GM15510 (cell line): Measurements from ENCODE around the gene ODAD4.

Experiments
- POLR2A ChIP-seq: IDR thresholded peaks from 3 replicates; pipeline ENCODE4 v1.6.1; 2011; ENCODE audit warnings: borderline replicate concordance; ENCODE audit not compliant: insufficient read length; ENCODE audit errors: extremely low read depth

ODAD4 gene

GRCh38 chr17:41988418-41988817, 58.0 kb downstream of the ODAD4 start:
- no peak for TF ChIP-seq POLR2A

- TF ChIP-seq POLR2A = no peak
Measured at GRCh38 chr17:41989702-41990419, 59.4 kb downstream of the ODAD4 start.

- TF ChIP-seq POLR2A = no peak
Measured at GRCh38 chr17:41992576-41992975, 62.2 kb downstream of the ODAD4 start.

GRCh38 chr17:41996855-41997164, 66.4 kb downstream of the ODAD4 start:
- no peak for TF ChIP-seq POLR2A

GRCh38 chr17:41998497-41998896, 68.1 kb downstream of the ODAD4 start:
- TF ChIP-seq POLR2A = no peak

GRCh38 chr17:42000413-42001133, 70.2 kb downstream of the ODAD4 start:
- no peak for TF ChIP-seq POLR2A

- no peak for TF ChIP-seq POLR2A
Measured at GRCh38 chr17:42001729-42002128, 71.3 kb downstream of the ODAD4 start.

GRCh38 chr17:42002175-42002791, 71.9 kb downstream of the ODAD4 start:
- TF ChIP-seq POLR2A = no peak

GRCh38 chr17:42002792-42003301, 72.4 kb downstream of the ODAD4 start:
- TF ChIP-seq POLR2A = no peak

- no peak for TF ChIP-seq POLR2A
Measured at GRCh38 chr17:42005166-42005565, 74.7 kb downstream of the ODAD4 start.

- no peak for TF ChIP-seq POLR2A
Measured at GRCh38 chr17:42009170-42009569, 78.8 kb downstream of the ODAD4 start.

GRCh38 chr17:42010898-42011516, 80.6 kb downstream of the ODAD4 start:
- no peak for TF ChIP-seq POLR2A
